ENCODE results near the gene PHLPP1. TPM values are rescaled to one million over a fixed set of nuclear protein-coding genes. Genes with fewer than 3 reads are reported as not detected.

Gene PHLPP1
- total and polyA plus RNA-seq, 9 of the 15 experiments (the other 6 are each of a cell fraction or from before 2014, with no cell fraction given) = 0.56 to 9.0 (median 4.5) TPM

- ChIA-PET POLR2A (no interaction called here), CTCF (ENCODE audit: low intra/inter-chr PET ratio) (no interaction called here)
- H3K79me2 ChIP-seq (ENCODE audit: control insufficient read depth, insufficient read depth, low read length) = peaks cover 51% of the 10 kb centered on the region
- no peaks in the 10 kb centered on the region for H3K27me3 ChIP-seq (ENCODE audit: control insufficient read depth in 2 of 2, insufficient read depth in 2 of 2, low read length in 2 of 2)
- FAIRE-seq (peak; percentile 15), DNase-seq (ENCODE audit: extremely low read depth in 1 of 4, low spot score in 3 of 4) (peak in 1 of 4 experiments; percentile 14), ATAC-seq (no peak)
- 41% methylated on average over 3 of the region's 3 CpGs for WGBS (ENCODE audit: insufficient coverage, low coverage, missing lambda C conversion rate)
- 0 out of 2 replicates have a peak, but pooled peaks cover 4% of the 10 kb centered on the region for H4K20me1 ChIP-seq (replicated peaks; ENCODE audit: control insufficient read depth, insufficient read depth, low read length)
- H3K9ac ChIP-seq (ENCODE audit: insufficient read depth in 1 of 2, low read depth in 2 of 2, low read length in 2 of 2) = no peak overlapping the region; a peak in 1 of 4 replicates
- no peak overlapping the region for H3K27ac ChIP-seq (ENCODE audit: extremely low read depth, low read depth, low read length)
- H2AFZ ChIP-seq (ENCODE audit: low read depth, low read length) = no peak overlapping the region
- H3K36me3 ChIP-seq (ENCODE audit: control insufficient read depth, insufficient read depth, low read length) = no peaks in the 10 kb centered on the region
- H3K9me3 ChIP-seq (replicated peaks; ENCODE audit: control insufficient read depth, insufficient read depth, low read depth, low read length) = no peaks in the 10 kb centered on the region
- in situ Hi-C loops (cut with MboI) = no loop called here
- no peak overlapping the region for H3K4me2 ChIP-seq (ENCODE audit: insufficient read depth, low read length)
- H3K4me3 ChIP-seq = no peak overlapping the region
- H3K4me1 ChIP-seq (replicated peaks in 1 of 2; ENCODE audit: control insufficient read depth in 2 of 2, insufficient read depth in 2 of 2, low read length in 2 of 2) = peaks cover 0 to 4% of the 10 kb centered on the region in 2 experiments; a peak in 2 of 5 replicates
- BruUV-seq (replicated peaks) = no TSS peak
- intact Hi-C loops (cut with micrococcal nuclease) = no loop called here
- H3K9me1 ChIP-seq (ENCODE audit: control insufficient read depth, insufficient read depth, low read length) = peaks cover 3% of the 10 kb centered on the region
- no peak for TF ChIP-seq HDGF (IDR thresholded peaks at IDR 0.05)
- no peak for TF ChIP-seq CBFA2T2 (conservative IDR thresholded peaks at IDR 0.05)
- no peak for TF ChIP-seq NCOR1 (IDR thresholded peaks at IDR 0.05)
- TF ChIP-seq TAF9B (IDR thresholded peaks at IDR 0.05; ENCODE audit: partially characterized antibody) = no peak
- no peak for TF ChIP-seq BCOR (IDR thresholded peaks at IDR 0.05)
- TF ChIP-seq PCBP2 (IDR thresholded peaks at IDR 0.05; ENCODE audit: low read depth, low read length, poor library complexity, severe bottlenecking) = no peak
- no peak for TF ChIP-seq DIDO1 (tag; IDR thresholded peaks at IDR 0.05; ENCODE audit: low read depth)
- peak; percentile 47 for TF ChIP-seq CREM (IDR thresholded peaks at IDR 0.05; ENCODE audit: low read depth)
- TF ChIP-seq SFPQ (IDR thresholded peaks at IDR 0.05; ENCODE audit: low read depth, low read length) = no peak
- no peak for TF ChIP-seq CBFA2T3 (IDR thresholded peaks at IDR 0.05)
- no peak for TF ChIP-seq SIX5 (IDR thresholded peaks at IDR 0.05; ENCODE audit: borderline replicate concordance in 1 of 2, insufficient read depth in 1 of 2, low read depth in 1 of 2, low read length in 2 of 2)
- no peak for TF ChIP-seq ATF1 (CRISPR knock-in tag; IDR thresholded peaks at IDR 0.05)
- TF ChIP-seq ATF1 (tag; IDR thresholded peaks at IDR 0.05) = peak; percentile 46; the same call in 1 of the 2 replicates
- TF ChIP-seq ZNF586 (CRISPR knock-in tag; conservative IDR thresholded peaks at IDR 0.05) = no peak
- TF ChIP-seq TGIF2 (CRISPR knock-in tag; IDR thresholded peaks at IDR 0.05) = no peak
- no peak for TF ChIP-seq ZNF124 (CRISPR knock-in tag; IDR thresholded peaks at IDR 0.05)
- TF ChIP-seq ELK3 (CRISPR knock-in tag; IDR thresholded peaks at IDR 0.05) = no peak
- TF ChIP-seq SNRNP70 (optimal IDR thresholded peaks at IDR 0.05; ENCODE audit: low read depth, low read length) = no peak
- no peak for TF ChIP-seq PTTG1 (tag; IDR thresholded peaks at IDR 0.05; ENCODE audit: low read depth)
Observed at GRCh38 chr18:62784966-62785413, 69.6 kb downstream of the PHLPP1 start.
